ENCODE data around the gene HOXB7.

- no peak for TF ChIP-seq CTCF (conservative IDR thresholded peaks at IDR 0.05; ENCODE audit: low read depth in 2 of 2)
- TF ChIP-seq EZH2 (IDR thresholded peaks at IDR 0.05; ENCODE audit: low read depth, unreplicated experiment): peak; percentile 85
- no peak for TF ChIP-seq EZH2phosphoT487 (IDR thresholded peaks at IDR 0.05; ENCODE audit: unreplicated experiment)
- TF ChIP-seq POLR2AphosphoS5 (IDR thresholded peaks at IDR 0.05; ENCODE audit: low read depth): no peak
- TF ChIP-seq ZNF462 (CRISPR knock-in tag; IDR thresholded peaks at IDR 0.05): no peak
- TF ChIP-seq CREB1 (CRISPR knock-in tag; IDR thresholded peaks at IDR 0.05; ENCODE audit: low read depth): no peak
- no peak for TF ChIP-seq REST (IDR thresholded peaks at IDR 0.05; ENCODE audit: unreplicated experiment)
- TF ChIP-seq ZNF331 (CRISPR knock-in tag; IDR thresholded peaks at IDR 0.05; ENCODE audit: low read depth): no peak
- TF ChIP-seq ETS1 (IDR thresholded peaks at IDR 0.05): no peak
- TF ChIP-seq STAT1 (IDR thresholded peaks at IDR 0.05; ENCODE audit: unreplicated experiment): no peak
- TF ChIP-seq JUNB (IDR thresholded peaks at IDR 0.05; ENCODE audit: unreplicated experiment): no peak
These were observed 5.3 kb upstream of the HOXB7 start for GRCh38 chr17:48615963-48616716.

Measured in GM23338 (cell line).